ENCODE results near the gene ARID4B.
"Not testable (repeated sequence)": the region's sequence is repeated elsewhere in the genome, so short reads cannot be mapped to it uniquely, and the experiment has no call there.

Gene ARID4B

DNA sequence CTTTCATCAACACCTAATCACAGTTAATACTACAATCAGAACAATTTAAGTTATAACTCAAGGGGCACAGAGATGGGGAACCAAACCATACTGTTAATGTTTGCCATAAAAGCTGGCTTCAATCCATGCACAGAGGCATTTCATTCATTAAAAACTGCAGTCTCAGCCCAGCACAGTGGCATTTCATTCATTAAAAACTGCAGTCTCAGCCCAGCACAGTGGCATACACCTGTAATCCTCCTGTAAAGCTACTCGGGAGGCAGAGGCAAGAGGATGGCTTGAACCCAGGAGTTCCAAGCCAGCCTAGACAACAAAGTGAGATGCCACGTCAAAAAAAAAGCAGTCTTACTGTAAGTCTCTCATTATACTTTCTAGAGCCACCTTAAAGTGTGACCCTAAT lies 29.2 kb downstream of the ARID4B start:
- DNase-seq (ENCODE audit: low spot score): no peak

DNA sequence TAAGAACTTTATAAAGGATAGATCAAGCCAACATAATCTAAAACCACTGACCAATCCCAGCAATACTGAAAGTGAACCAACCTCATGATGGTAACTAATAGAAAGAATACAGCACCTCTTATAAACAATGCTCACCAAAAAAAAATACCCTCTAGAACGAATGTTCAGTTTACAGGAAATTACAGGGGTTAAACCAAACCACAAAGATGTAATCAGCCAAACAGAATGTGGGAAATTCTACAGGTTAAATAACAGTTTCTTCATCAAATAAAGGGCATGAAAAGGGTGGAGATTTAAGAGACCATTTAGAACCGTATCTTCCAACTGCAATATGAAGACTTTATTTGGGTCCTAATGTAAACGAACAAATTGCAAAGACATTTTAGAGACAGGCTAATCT lies 30.4 kb downstream of the ARID4B start:
- no peak for DNase-seq (ENCODE audit: low spot score)

GRCh38 chr1:235296729-235297128 lies 31.2 kb downstream of the ARID4B start:
- DNase-seq (ENCODE audit: low spot score): no peak

GRCh38 chr1:235295902-235296350 lies 32.1 kb downstream of the ARID4B start:
- no peak for DNase-seq (ENCODE audit: low spot score)

GRCh38 chr1:235293322-235293942 lies 34.5 kb downstream of the ARID4B start:
- no peak for DNase-seq (ENCODE audit: low spot score)

DNA sequence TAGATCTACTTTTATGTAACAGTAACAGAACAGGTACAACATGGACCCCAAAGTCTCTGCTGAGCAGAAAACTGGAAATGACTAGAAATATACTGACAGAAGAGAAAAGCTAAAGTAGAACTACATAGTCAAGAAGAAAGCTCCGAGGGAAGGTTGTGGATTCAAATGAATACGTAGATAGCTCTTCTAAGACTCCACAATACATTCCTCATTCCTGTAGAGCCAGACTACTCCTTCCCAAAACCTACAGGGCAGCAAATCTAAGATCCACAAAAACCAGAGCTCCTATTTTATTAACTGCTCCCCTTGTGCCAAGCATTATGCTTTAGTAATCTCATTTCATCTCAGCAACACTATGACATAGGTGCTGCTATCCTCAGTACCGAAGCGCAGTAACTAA lies 35.2 kb downstream of the ARID4B start:
- no peak for DNase-seq (ENCODE audit: low spot score)

DNA sequence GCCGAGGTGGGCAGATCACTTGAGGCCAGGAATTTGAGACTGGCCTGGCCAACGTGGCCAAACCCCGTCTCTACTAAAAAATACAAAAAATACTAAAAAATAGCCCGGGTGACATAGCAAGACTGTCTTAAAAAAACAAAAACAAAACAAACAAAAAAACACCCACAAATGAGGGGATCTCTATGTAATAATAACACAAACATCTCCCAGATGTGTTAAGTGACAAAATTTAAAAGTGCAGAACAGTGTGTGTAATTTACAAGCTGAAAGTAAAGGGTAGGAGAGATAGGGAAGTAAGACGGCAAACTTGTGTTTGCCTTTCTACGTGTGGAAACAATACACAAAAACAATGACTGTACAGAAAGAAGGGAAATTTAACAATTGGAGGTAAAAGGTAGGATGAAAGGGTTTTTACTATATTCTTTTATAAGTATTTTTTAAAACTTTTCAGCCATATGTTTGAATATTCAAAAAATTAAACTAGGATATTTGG lies 36.3 kb downstream of the ARID4B start:
- DNase-seq (ENCODE audit: low spot score): no peak

DNA sequence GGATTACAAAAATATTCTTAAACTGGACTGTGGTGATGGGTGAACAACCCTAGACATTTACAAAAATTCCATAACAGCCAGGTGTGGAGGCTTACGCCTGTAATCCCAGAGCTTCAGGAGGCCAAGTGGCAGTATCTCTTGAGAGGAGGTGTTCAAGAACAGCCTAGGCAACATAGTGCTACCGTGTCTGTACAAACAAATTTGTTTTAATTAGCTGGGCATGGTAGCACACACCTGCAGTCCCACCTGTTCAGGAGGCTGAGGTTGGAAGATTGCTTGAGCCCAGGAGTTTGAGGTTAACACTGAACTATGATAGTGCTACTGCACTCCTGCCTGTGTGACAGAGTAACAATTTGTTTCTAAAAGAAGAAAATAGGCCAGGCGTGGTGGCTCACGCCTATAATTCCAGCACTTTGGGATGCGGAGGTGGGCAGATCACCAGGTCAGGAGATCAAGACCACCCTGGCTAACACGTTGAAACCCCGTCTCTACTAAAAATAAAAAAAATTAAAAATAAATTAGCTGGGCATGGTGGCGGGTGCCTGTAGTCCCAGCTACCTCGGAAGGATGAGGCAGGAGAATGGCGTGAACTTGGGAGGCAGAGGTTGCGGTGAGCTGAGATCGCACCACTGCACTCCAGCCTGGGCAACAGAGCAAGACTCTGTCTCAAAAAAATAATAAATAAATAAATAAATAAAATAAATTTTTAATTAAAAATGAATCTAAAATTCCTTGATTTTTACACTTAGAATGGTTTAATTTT lies 37.1 kb downstream of the ARID4B start:
- no peak for DNase-seq (ENCODE audit: low spot score)

- no peak for DNase-seq (ENCODE audit: low spot score)
These were observed 37.9 kb downstream of the ARID4B start for GRCh38 chr1:235289859-235290739.

- no peak for DNase-seq (ENCODE audit: low spot score)
These were observed 40.6 kb downstream of the ARID4B start for GRCh38 chr1:235287208-235287882.

DNA sequence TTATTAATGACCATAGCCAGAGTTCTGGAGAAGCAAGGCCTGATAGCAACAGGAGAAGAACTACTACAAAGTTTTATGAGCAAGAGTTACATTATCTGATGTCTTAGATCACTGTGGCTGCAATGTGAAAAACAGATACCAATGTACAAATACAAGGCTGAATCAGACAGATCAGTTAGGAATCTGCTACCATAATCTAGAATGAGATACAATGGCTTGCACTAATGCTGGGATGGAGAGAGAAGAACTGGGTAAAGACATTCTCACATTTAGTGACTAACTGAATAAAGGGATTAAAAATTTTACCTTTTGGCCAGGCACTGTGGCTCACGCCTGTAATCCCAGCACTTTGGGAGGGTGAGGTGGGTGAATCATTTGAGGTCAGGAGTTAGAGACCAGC lies 41.3 kb downstream of the ARID4B start:
- no peak for DNase-seq (ENCODE audit: low spot score)

DNA sequence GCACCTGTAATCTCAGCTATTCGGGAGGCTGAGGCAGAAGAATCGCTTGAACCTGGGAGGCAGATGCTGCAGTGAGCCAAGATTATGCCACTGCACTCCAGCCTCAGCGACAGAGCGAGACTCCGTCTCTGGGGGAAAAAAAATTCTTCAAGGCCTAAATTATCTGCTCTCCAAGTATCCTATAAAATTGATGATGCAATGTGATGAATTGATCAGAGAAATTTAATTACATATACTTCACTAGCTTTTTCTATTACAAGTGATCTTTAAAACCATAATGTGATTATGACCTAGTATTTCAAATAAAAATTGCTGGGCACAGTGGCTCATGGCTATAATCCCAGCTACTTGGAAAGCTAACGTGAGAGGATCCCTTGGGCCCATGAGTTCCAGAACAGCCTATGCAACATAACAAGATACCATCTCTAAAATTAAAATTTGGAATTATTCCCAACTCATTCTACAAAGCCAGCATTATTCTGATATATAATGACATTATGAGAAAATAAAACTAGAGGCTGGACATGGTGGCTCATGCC lies 43.7 kb downstream of the ARID4B start:
- no peak for DNase-seq (ENCODE audit: low spot score)

DNA sequence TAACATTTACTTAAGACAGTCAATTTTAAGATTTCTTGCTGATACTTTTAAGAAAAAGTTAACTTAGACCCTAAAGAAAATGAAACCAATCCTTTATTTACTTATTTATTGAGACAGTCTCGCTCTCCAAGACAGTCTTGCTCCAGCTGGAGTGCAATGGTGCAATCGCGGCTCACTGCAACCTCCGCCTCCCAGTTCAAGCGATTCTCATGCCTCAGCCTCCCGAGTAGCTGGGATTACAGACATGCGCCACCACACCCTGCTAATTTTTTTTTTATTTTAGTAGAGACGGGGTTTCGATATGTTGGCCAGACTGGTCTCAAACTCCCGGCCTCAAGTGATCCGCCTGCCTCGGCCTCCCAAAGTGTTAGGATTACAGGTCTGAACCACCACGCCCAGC lies 44.3 kb downstream of the ARID4B start:
- DNase-seq (ENCODE audit: low spot score): not testable (repeated sequence)

GRCh38 chr1:235280467-235280866 lies 47.5 kb downstream of the ARID4B start:
- no peak for DNase-seq (ENCODE audit: low spot score)

DNA sequence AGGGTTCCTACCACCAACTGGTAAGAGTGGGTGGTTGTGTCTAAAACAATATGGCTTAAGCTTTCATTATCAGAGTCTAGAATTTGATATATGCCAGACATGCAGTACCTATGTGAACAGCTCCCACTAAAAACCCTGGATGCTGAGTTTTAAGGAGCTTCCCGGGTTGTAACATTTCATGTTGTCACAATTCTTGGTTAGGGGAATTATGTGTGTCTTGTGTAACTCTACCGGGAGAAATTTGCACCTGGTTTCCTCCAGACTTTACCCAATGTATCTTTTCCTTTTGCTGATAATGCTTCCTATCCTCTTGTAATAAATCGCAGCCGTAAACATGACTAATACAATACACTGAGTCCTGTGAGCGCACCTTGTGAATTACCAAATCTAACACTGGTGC lies 48.3 kb downstream of the ARID4B start:
- no peak for DNase-seq (ENCODE audit: low spot score)

DNA sequence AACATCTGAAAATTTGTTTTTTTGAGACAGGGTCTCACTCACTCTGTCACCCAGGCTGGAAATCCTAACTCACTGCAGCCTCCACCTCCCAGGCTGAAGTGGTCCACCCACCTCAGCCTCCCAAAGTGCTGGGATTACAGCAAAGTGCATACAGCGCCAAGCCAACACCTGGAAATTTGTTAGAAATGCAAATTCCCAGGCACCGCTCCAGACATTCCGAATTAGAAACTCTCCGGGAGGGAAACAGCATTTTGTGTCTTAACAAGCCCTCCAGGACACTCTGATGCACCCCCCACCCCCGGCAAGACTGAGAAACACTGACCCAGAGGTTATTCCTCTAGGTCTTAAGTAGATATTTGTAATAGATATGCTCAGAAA lies 49.1 kb downstream of the ARID4B start:
- no peak for DNase-seq (ENCODE audit: low spot score)

GRCh38 chr1:235278233-235278914 lies 49.6 kb downstream of the ARID4B start:
- no peak for DNase-seq (ENCODE audit: low spot score)

- no peak for DNase-seq (ENCODE audit: low spot score)
These were observed 50.3 kb downstream of the ARID4B start for GRCh38 chr1:235277709-235278108.

DNA sequence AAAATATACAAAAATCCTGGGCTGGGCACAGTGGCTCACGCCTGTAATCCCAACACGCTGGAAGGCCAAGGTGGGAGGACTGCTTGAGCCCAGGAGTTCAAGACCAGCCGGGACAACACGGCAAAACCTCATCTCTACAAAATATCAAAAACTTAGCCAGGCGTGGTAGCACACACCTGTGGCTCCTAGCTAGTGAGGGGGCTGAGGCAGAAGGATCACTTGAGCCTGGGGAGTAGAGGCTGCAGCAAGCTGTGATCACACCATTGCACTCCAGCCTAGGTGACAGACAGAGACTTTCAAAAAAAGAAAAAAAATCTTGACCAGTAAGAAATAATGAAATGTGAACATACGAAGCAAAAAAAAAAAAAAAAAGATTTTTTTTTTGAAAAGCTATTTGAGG lies 52.1 kb downstream of the ARID4B start:
- DNase-seq (ENCODE audit: low spot score): no peak

DNA sequence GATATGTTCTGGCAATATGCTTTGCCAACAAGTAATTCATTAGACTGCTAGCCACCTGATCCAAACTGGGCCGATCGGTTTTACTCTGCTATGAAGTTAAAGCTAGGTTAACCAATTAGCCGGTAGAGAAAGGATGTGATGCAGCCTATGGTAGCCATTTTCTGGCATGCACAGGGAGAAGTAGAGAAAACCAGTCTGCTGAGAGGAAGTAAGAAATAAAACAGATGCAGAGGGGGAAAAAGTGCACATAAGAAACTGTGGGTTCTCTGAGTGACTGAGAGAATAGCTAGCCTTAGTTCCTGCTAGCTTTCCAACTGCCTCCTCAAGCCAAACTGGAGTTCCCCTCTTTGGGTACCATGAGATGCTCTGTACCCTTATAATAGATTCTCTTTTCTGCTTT lies 52.8 kb downstream of the ARID4B start:
- DNase-seq (ENCODE audit: low spot score): no peak

DNA sequence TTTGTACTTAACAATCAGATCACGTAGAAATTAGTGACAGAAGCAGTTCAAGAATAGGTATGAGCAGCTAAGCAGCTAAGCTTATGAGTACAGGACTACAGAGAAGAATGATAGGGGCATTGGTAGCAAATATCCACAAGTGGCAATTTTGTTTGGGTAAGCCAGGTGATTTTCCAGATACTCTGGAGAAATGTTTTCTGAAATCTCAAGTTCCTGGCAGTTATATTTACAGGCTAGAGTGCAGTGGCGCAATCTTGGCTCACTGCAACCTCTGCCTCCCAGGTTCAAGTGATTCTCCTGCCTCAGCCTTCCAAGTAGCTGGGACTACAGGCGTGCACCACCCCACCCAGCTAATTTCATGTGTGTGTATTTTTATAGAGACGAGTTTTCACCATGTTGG lies 55.1 kb downstream of the ARID4B start:
- no peak for DNase-seq (ENCODE audit: low spot score)

All from kidney capillary endothelial cell (primary cell).